HEK293T (cell line): Measurements from ENCODE around the gene SPTLC3.
"Not testable (repeated sequence)": the region's sequence is repeated elsewhere in the genome, so short reads cannot be mapped to it uniquely, and the experiment has no call there.

Experiments
- CTCF ChIA-PET: fragments of 350-600 bp; formaldehyde crosslinking; extraction: SDS; loops from one replicate; lab custom pipeline; 2021; ENCODE audit warnings: antibody characterized with exemption, inconsistent platforms; lab: Yijun Ruan, JAX
- POLR2A ChIA-PET: fragments of 350-600 bp; formaldehyde crosslinking; extraction: SDS; loops from one replicate; lab custom pipeline; 2020; ENCODE audit warnings: antibody characterized with exemption, inconsistent platforms; lab: Yijun Ruan, JAX
- DNase-seq: peaks from one replicate; pipeline ENCODE4 v3.0.0; 2012; ENCODE audit warnings: mixed read lengths; ENCODE audit errors: extremely low spot score
- ARNT ChIP-seq: fragments of 450-650 bp; IDR thresholded peaks from 2 replicates; pipeline ENCODE4 v1.6.1; 2017; ENCODE audit warnings: mild to moderate bottlenecking
- BHLHE40 ChIP-seq: fragments of 450-650 bp; IDR thresholded peaks from 2 replicates; pipeline ENCODE4 v1.6.1; 2016; ENCODE audit warnings: mild to moderate bottlenecking, moderate library complexity, borderline replicate concordance
- CTBP1 ChIP-seq: fragments of 450-650 bp; IDR thresholded peaks from 2 replicates; pipeline ENCODE4 v1.6.1; 2016; ENCODE audit warnings: borderline replicate concordance
- ELF4 ChIP-seq: fragments of 450-650 bp; IDR thresholded peaks from 2 replicates; pipeline ENCODE4 v1.6.1; 2017; ENCODE audit warnings: antibody characterized with exemption
- FOXA1 ChIP-seq: fragments of 450-650 bp; IDR thresholded peaks from 2 replicates; pipeline ENCODE4 v1.6.1; 2016; ENCODE audit warnings: mild to moderate bottlenecking
- FOXK2 ChIP-seq: fragments of 450-650 bp; IDR thresholded peaks from 2 replicates; pipeline ENCODE4 v1.6.1; 2016; ENCODE audit warnings: mild to moderate bottlenecking
- FOXM1 ChIP-seq: fragments of 450-650 bp; IDR thresholded peaks from 2 replicates; pipeline ENCODE4 v1.6.1; 2017; ENCODE audit warnings: mild to moderate bottlenecking, borderline replicate concordance
- HDGF ChIP-seq: fragments of 450-650 bp; IDR thresholded peaks from 2 replicates; pipeline ENCODE4 v1.6.1; 2017; ENCODE audit warnings: antibody characterized with exemption, borderline replicate concordance
- L3MBTL2 ChIP-seq: fragments of 450-650 bp; conservative IDR thresholded peaks from 2 replicates; pipeline ENCODE4 v1.6.1; 2016; ENCODE audit warnings: mild to moderate bottlenecking
- LEF1 ChIP-seq: fragments of 450-650 bp; IDR thresholded peaks from 2 replicates; pipeline ENCODE4 v1.6.1; 2017; ENCODE audit warnings: mild to moderate bottlenecking, borderline replicate concordance
- NFRKB ChIP-seq: fragments of 450-650 bp; IDR thresholded peaks from 2 replicates; pipeline ENCODE4 v1.6.1; 2016; ENCODE audit warnings: mild to moderate bottlenecking, moderate library complexity
- SP1 ChIP-seq: fragments of 450-650 bp; IDR thresholded peaks from 2 replicates; pipeline ENCODE4 v1.6.1; 2017
- SUZ12 ChIP-seq: fragments of 450-650 bp; IDR thresholded peaks from 2 replicates; pipeline ENCODE4 v1.6.1; 2016; ENCODE audit warnings: mild to moderate bottlenecking
- TARDBP ChIP-seq: fragments of 450-650 bp; IDR thresholded peaks from 2 replicates; pipeline ENCODE4 v1.6.1; 2016
- ZNF384 ChIP-seq: fragments of 450-650 bp; IDR thresholded peaks from 2 replicates; pipeline ENCODE4 v1.6.1; 2016
- TF ChIP-seq, protein P1 (sequence below): fragments of 450-650 bp; IDR thresholded peaks from 2 replicates; pipeline ENCODE4 v1.6.1; 2016

SPTLC3 gene

DNA sequence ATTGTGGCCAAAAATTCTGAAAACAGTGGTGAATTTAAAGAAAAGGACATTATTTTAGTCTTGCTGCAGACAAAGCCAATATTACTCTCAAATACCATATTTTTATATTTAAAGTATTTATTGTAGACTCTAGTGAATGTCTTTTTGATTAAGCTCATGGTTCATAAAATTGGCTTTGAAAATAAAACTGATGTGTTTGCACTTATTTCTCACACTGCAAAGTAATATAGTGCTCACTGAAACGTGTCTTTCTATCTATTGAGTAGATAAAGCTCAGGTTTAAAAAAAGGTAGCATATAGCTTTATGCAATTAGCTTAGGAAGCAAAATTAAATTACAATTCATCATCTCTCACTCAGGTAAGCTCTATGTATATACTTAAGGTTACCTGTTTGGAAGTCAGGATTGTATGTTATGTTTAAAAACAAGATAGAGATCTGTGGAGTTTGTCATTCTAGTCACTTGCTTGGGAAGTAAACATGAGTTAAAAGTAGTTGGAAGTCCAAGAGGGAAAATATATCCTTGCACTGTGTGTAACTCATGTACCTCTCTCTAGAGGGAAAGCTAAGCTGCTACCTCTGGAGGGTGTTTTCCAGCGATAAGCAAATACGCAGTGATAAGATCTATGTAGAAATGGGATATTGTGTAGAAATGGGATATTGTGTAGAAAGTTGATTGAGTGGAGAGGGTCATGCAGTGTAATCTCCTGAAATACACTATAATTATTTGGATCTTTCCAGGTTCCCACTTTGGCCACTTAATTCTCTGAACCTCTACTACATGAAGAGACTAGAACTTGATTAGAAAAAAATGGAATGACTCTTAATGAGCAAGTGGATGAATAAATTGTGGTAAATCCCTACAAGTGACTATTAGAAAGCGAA, 29.9 kb upstream of the SPTLC3 start:
- TF ChIP-seq FOXM1 (no peak), ARNT (no peak), NFRKB (no peak), ZNF384 (no peak), HDGF (no peak), SUZ12 (no peak), L3MBTL2 (no peak), CTBP1 (no peak), TARDBP (no peak), ELF4 (no peak), SP1 (no peak), FOXA1 (no peak), LEF1 (no peak), FOXK2 (no peak), BHLHE40 (no peak)
- TF ChIP-seq, protein P1, sequence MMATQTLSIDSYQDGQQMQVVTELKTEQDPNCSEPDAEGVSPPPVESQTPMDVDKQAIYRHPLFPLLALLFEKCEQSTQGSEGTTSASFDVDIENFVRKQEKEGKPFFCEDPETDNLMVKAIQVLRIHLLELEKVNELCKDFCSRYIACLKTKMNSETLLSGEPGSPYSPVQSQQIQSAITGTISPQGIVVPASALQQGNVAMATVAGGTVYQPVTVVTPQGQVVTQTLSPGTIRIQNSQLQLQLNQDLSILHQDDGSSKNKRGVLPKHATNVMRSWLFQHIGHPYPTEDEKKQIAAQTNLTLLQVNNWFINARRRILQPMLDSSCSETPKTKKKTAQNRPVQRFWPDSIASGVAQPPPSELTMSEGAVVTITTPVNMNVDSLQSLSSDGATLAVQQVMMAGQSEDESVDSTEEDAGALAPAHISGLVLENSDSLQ, result no peak
- CTCF ChIA-PET, result no interaction called here
- POLR2A ChIA-PET, result no interaction called here
- DNase-seq, result no peak

DNA sequence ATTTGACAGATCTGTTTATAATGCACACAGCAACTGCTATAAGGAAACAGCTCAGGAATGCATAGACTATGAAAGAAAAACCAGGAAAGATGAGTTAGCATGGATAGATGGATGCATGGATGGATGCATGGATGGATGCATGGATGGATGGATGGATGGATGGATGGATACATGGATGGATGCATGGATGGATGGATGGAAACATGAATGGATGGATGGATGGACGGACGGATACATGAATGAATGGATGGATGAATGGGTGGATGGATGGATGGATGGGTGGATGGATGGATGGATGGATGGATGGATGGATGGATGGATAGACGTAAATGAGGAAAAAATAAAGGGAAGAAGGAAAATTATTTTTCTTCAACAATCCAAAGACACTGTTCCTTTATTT, 29.1 kb upstream of the SPTLC3 start:
- CTCF ChIA-PET, DNase-seq, POLR2A ChIA-PET: not testable (repeated sequence)

DNA sequence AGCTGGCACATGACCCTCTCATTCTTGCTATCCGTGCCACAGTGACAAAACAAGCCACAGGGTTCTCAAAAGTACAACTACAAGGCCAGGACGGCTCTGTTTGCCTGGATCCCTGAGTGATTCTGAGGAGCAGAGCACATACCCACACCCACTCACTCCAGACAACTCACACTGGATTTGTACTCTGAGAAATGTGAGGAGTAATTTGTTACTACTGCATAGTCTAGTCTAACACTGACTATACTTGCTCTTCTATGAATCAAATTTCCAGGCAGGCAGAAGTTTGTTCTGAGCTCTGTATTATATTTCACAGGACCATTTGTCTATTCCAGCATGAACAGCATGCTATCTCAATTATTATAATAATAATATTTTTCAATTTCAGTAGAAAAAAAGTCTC, 26.7 kb upstream of the SPTLC3 start:
- POLR2A ChIA-PET, result no interaction called here
- CTCF ChIA-PET, result no interaction called here
- DNase-seq, result no peak
- TF ChIP-seq SP1 (no peak), TARDBP (no peak), L3MBTL2 (no peak), NFRKB (no peak), LEF1 (no peak), ARNT (no peak), ZNF384 (no peak), CTBP1 (no peak)
- TF ChIP-seq, protein P1, result no peak

DNA sequence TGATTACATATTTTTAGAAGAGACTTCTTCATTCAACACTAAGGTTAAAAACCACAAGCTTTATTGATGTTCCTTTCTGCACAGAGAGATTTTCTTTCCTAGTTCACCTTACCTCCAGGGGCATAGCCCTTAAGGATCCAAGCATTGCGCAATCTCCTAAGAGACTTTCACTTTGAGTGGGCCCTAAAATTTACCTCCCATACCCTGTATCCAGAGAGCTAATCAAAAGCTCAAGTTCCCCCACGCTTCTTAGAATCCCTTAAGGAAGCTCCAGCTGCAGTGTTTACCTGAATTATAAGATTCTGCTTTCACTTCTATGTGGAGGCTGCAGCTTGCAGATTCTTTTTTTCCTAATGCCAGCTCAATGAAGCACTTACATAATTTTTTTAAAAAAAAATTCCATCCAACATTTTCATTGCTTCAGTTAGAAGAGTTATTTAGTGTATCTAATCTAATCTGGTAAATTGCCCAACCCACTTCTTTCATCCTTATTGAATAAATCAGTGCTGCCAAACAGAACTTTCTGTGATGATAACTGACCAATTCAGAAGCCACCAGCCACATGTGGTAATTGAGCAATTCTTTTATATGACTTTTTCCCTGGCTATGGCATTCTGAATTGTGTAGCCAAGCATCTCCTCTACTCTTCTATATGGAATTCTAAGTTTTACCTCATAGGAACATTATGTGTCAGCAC, 24.6 kb upstream of the SPTLC3 start:
- POLR2A ChIA-PET, result no interaction called here
- no peak for DNase-seq

DNA sequence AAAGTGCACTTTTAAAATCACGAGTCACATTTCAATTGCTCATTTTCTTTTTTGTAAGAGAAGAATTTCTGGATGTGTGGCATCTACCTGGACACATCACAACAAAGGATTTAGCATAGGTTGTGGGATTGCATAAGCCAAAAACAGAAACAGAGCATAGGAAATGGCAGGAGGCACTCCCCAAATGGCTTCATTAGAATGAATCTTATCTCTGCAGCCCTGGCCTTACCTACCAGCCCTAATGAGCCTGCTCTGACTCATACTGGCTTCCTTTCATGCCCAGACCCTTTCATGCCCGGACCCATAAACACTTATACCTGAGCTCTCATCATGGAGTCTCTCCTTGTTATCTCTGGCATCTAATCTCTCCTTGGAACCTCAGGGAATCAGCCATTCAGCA, 23.9 kb upstream of the SPTLC3 start:
- ChIA-PET CTCF (no interaction called here), POLR2A (no interaction called here)
- no peak for TF ChIP-seq HDGF
- no peak for TF ChIP-seq SP1
- TF ChIP-seq FOXM1, result no peak
- no peak for TF ChIP-seq TARDBP
- no peak for TF ChIP-seq NFRKB
- TF ChIP-seq FOXA1, result no peak
- no peak for DNase-seq

More for the DNA sequence above, 24.6 kb upstream of the SPTLC3 start:
- no peak for TF ChIP-seq FOXA1
- no peak for TF ChIP-seq ZNF384
- no peak for TF ChIP-seq CTBP1
- no peak for TF ChIP-seq FOXM1
- TF ChIP-seq L3MBTL2, result no peak
- TF ChIP-seq NFRKB, result no peak
- TF ChIP-seq BHLHE40, result no peak
- no peak for TF ChIP-seq TARDBP
- no peak for TF ChIP-seq SP1
- TF ChIP-seq ELF4, result no peak
- TF ChIP-seq HDGF, result no peak
- no peak for TF ChIP-seq FOXK2
- TF ChIP-seq SUZ12, result no peak
- TF ChIP-seq, protein P1, result no peak
- no peak for TF ChIP-seq LEF1
- no peak for TF ChIP-seq ARNT
- CTCF ChIA-PET, result interaction anchor here (1.3 kb wide), 1 partner anchor 18 kb away, joined by 3 read pairs; no protein-coding TSS in a partner anchor

DNA sequence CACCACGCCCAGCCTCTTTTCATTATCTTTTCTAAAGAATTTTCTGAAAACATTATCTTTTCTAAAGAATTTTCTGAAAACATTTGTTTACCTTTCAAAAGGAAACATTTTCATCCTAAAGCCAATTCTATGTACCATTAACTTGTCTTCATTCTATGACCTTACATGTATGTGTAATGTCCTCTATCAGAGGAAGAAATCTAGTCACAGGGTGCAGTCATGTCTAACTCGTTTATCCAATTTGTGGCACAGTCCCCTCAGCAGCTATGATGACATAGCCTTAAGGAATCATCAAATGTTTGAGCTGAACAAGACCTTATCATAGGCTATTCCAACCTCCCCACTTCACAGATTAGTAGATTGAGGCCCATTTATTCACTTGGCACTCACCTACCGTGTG, 21.5 kb upstream of the SPTLC3 start:
- ChIA-PET CTCF (no interaction called here), POLR2A (no interaction called here)
- no peak for DNase-seq
- TF ChIP-seq LEF1 (no peak), ARNT (no peak), BHLHE40 (no peak), ELF4 (no peak), FOXA1 (no peak), FOXK2 (no peak), ZNF384 (no peak), SP1 (no peak), SUZ12 (no peak), HDGF (no peak), CTBP1 (no peak), NFRKB (no peak), TARDBP (no peak), L3MBTL2 (no peak)
- TF ChIP-seq, protein P1, result no peak
